HG03565 (cell line): ENCODE measurements around the gene SNX13.
"Not testable (repeated sequence)": the region's sequence is repeated elsewhere in the genome, so short reads cannot be mapped to it uniquely, and the experiment has no call there.

Source experiments
- ATAC-seq: cut with Tn5 transposase; IDR thresholded peaks from one replicate; pipeline ENCODE4 v1.9.1; 2021; ENCODE audit warnings: mild to moderate bottlenecking, moderate library complexity; ENCODE audit not compliant: unreplicated experiment

SNX13 gene

GRCh38 chr7:17916786-17917185 lies 23.5 kb downstream of the SNX13 start:
- no peak for ATAC-seq

GRCh38 chr7:17915796-17916195 lies 24.5 kb downstream of the SNX13 start:
- ATAC-seq = no peak

- no peak for ATAC-seq
These were observed 25.1 kb downstream of the SNX13 start for GRCh38 chr7:17915168-17915567.

GRCh38 chr7:17913250-17913649 lies 27.0 kb downstream of the SNX13 start:
- no peak for ATAC-seq

GRCh38 chr7:17912536-17913235 lies 27.6 kb downstream of the SNX13 start:
- no peak for ATAC-seq

- ATAC-seq = no peak
These were observed 28.2 kb downstream of the SNX13 start for GRCh38 chr7:17912050-17912449.

- no peak for ATAC-seq
These were observed 29.9 kb downstream of the SNX13 start for GRCh38 chr7:17910377-17910776.

GRCh38 chr7:17909310-17909709 lies 31.0 kb downstream of the SNX13 start:
- not testable (repeated sequence) for ATAC-seq

- ATAC-seq = no peak
These were observed 33.3 kb downstream of the SNX13 start for GRCh38 chr7:17907014-17907413.

- ATAC-seq = no peak
These were observed 37.0 kb downstream of the SNX13 start for GRCh38 chr7:17903337-17903736.

GRCh38 chr7:17902599-17902998 lies 37.7 kb downstream of the SNX13 start:
- no peak for ATAC-seq

- ATAC-seq = no peak
These were observed 39.8 kb downstream of the SNX13 start for GRCh38 chr7:17900464-17900863.

GRCh38 chr7:17898111-17898510 lies 42.2 kb downstream of the SNX13 start:
- ATAC-seq = no peak

- ATAC-seq = no peak
These were observed 53.0 kb downstream of the SNX13 start for GRCh38 chr7:17887286-17887685.

GRCh38 chr7:17882685-17883084 lies 57.6 kb downstream of the SNX13 start:
- no peak for ATAC-seq

GRCh38 chr7:17879075-17879661 lies 61.1 kb downstream of the SNX13 start:
- ATAC-seq = no peak

GRCh38 chr7:17878627-17879026 lies 61.7 kb downstream of the SNX13 start:
- no peak for ATAC-seq

- no peak for ATAC-seq
These were observed 68.3 kb downstream of the SNX13 start for GRCh38 chr7:17871815-17872533.

GRCh38 chr7:17870406-17870805 lies 69.9 kb downstream of the SNX13 start:
- ATAC-seq = no peak

GRCh38 chr7:17863809-17864143 lies 76.5 kb downstream of the SNX13 start:
- no peak for ATAC-seq

- no peak for ATAC-seq
These were observed 77.0 kb downstream of the SNX13 start for GRCh38 chr7:17863095-17863808.

- ATAC-seq = no peak
These were observed 84.0 kb downstream of the SNX13 start for GRCh38 chr7:17856251-17856650.
